ENCODE results near the gene YY1AP1.

DNA sequence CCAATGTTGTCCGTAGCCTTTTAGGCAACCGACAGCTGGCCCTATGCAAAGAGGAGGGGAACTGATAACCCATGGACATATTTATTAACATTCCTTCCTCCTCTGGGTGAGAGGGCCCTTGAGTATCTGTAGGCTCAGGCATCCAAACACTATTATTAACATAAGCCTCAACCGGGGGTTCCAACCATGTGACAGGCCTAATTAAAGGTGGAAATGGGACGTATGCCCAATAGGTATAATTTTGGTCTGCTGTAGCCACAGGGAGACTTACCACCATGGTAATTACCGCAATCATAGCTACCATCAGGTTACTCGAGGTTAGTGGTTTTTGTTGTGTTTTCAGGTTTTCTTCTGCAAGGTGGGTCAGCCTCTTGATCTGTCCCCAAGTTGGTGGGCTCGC, 5.6 kb upstream of the YY1AP1 start:
- TF ChIP-seq, protein P1, sequence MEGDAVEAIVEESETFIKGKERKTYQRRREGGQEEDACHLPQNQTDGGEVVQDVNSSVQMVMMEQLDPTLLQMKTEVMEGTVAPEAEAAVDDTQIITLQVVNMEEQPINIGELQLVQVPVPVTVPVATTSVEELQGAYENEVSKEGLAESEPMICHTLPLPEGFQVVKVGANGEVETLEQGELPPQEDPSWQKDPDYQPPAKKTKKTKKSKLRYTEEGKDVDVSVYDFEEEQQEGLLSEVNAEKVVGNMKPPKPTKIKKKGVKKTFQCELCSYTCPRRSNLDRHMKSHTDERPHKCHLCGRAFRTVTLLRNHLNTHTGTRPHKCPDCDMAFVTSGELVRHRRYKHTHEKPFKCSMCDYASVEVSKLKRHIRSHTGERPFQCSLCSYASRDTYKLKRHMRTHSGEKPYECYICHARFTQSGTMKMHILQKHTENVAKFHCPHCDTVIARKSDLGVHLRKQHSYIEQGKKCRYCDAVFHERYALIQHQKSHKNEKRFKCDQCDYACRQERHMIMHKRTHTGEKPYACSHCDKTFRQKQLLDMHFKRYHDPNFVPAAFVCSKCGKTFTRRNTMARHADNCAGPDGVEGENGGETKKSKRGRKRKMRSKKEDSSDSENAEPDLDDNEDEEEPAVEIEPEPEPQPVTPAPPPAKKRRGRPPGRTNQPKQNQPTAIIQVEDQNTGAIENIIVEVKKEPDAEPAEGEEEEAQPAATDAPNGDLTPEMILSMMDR (IDR thresholded peaks at IDR 0.05) = no peak
- no peak for TF ChIP-seq POLR2A (IDR thresholded peaks at IDR 0.05)
